NK-92 (cell line): ENCODE measurements around the gene MED25.

Experiments
- DNase-seq: peaks from one replicate; lab custom pipeline; 2025; ENCODE audit not compliant: unreplicated experiment; lab: John Stamatoyannopoulos, UW

Gene MED25

GRCh38 chr19:49798574-49798973 is 19.5 kb upstream of the MED25 start:
- no peak for DNase-seq

- no peak for DNase-seq
These were observed 18.8 kb upstream of the MED25 start for GRCh38 chr19:49799271-49799797.

- no peak for DNase-seq
These were observed 18.2 kb upstream of the MED25 start for GRCh38 chr19:49799798-49800376.

GRCh38 chr19:49800771-49801170 is 17.3 kb upstream of the MED25 start:
- no peak for DNase-seq

GRCh38 chr19:49801401-49801888 is 16.6 kb upstream of the MED25 start:
- no peak for DNase-seq

GRCh38 chr19:49801966-49802661 is 16.0 kb upstream of the MED25 start:
- DNase-seq = no peak

- no peak for DNase-seq
These were observed 15.1 kb upstream of the MED25 start for GRCh38 chr19:49802836-49803528.

- DNase-seq = no peak
These were observed 14.6 kb upstream of the MED25 start for GRCh38 chr19:49803529-49803856.

- DNase-seq = no peak
These were observed 12.1 kb upstream of the MED25 start for GRCh38 chr19:49805822-49806619.

GRCh38 chr19:49806620-49806959 is 11.5 kb upstream of the MED25 start:
- DNase-seq = no peak

GRCh38 chr19:49807058-49807903 is 10.8 kb upstream of the MED25 start:
- DNase-seq = no peak

GRCh38 chr19:49807904-49808675 is 10.0 kb upstream of the MED25 start:
- DNase-seq = no peak

- DNase-seq = no peak
These were observed 9.4 kb upstream of the MED25 start for GRCh38 chr19:49808711-49809159.

GRCh38 chr19:49809160-49809940 is 8.7 kb upstream of the MED25 start:
- no peak for DNase-seq

GRCh38 chr19:49809941-49810389 is 8.1 kb upstream of the MED25 start:
- DNase-seq = no peak

GRCh38 chr19:49811328-49811727 is 6.8 kb upstream of the MED25 start:
- no peak for DNase-seq

GRCh38 chr19:49812452-49812996 is 5.6 kb upstream of the MED25 start:
- no peak for DNase-seq
